ENCODE data around the gene GHR. TPM values are rescaled to one million over a fixed set of nuclear protein-coding genes. Genes with fewer than 3 reads are reported as not detected.

GHR gene
- total RNA-seq, 2 donors from 2014 or later = 0.27 to 1.2 TPM

GRCh38 chr5:42399702-42400101 lies 23.5 kb upstream of the GHR start:
- Mint-ChIP-seq H3K4me3 (no peak overlapping the region), H3K4me1 (no peaks in the 10 kb centered on the region), H3K36me3 (ENCODE audit: low read depth) (no peaks in the 10 kb centered on the region), H3K9me3 (peaks cover 6% of the 10 kb centered on the region), H3K27me3 (ENCODE audit: insufficient read depth) (no peaks in the 10 kb centered on the region), H3K27ac (no peak overlapping the region)
- WGBS, 2 experiments (ENCODE audit: insufficient coverage in 1 of 2, insufficient read length in 1 of 2) = 97% methylated on average over 2 of the region's 2 CpGs; no CpG with 5 or more reads in 1 of the 2 experiments
- no peak for TF ChIP-seq CTCF (conservative IDR thresholded peaks at IDR 0.05)
- Histone ChIP-seq H3K27me3 (ENCODE audit: control insufficient read depth, insufficient read depth, low read length, poor library complexity, severe bottlenecking) (no peaks in the 10 kb centered on the region), H3K9me3 (ENCODE audit: control insufficient read depth, low read length) (no peaks in the 10 kb centered on the region), H3K27ac (ENCODE audit: low read depth, low read length) (no peak overlapping the region), H3K4me3 (ENCODE audit: low read length) (no peak overlapping the region), H3K36me3 (ENCODE audit: control insufficient read depth, insufficient read depth, low read length) (no peaks in the 10 kb centered on the region), H3K9ac (ENCODE audit: extremely low read depth, low read length, poor library complexity, severe bottlenecking) (no peak overlapping the region), H3K4me1 (ENCODE audit: control insufficient read depth, insufficient read depth, low read length) (no peaks in the 10 kb centered on the region)
- DNase-seq = no peak

GRCh38 chr5:42400474-42400873 lies 22.8 kb upstream of the GHR start:
- no peak overlapping the region for H3K9ac ChIP-seq (ENCODE audit: extremely low read depth, low read length, poor library complexity, severe bottlenecking)
- H3K4me3 ChIP-seq (ENCODE audit: low read length) = no peak overlapping the region
- H3K27me3 Mint-ChIP-seq (ENCODE audit: insufficient read depth) = no peaks in the 10 kb centered on the region
- H3K4me1 Mint-ChIP-seq = no peaks in the 10 kb centered on the region
- no peaks in the 10 kb centered on the region for H3K27me3 ChIP-seq (ENCODE audit: control insufficient read depth, insufficient read depth, low read length, poor library complexity, severe bottlenecking)
- H3K4me3 Mint-ChIP-seq = no peak overlapping the region
- no peak for TF ChIP-seq CTCF (conservative IDR thresholded peaks at IDR 0.05)
- no peaks in the 10 kb centered on the region for H3K9me3 ChIP-seq (ENCODE audit: control insufficient read depth, low read length)
- no peaks in the 10 kb centered on the region for H3K36me3 Mint-ChIP-seq (ENCODE audit: low read depth)
- WGBS, 2 experiments (ENCODE audit: insufficient coverage in 1 of 2, insufficient read length in 1 of 2) = 87 to 89% methylated on average over 2 to 3 of the region's 3 CpGs
- no peaks in the 10 kb centered on the region for H3K4me1 ChIP-seq (ENCODE audit: control insufficient read depth, insufficient read depth, low read length)
- no peak for DNase-seq
- peaks cover 3% of the 10 kb centered on the region for H3K9me3 Mint-ChIP-seq
- H3K27ac ChIP-seq (ENCODE audit: low read depth, low read length) = no peak overlapping the region
- H3K36me3 ChIP-seq (ENCODE audit: control insufficient read depth, insufficient read depth, low read length) = no peaks in the 10 kb centered on the region
- no peak overlapping the region for H3K27ac Mint-ChIP-seq

- no peaks in the 10 kb centered on the region for H3K36me3 Mint-ChIP-seq (ENCODE audit: low read depth)
- Histone ChIP-seq H3K36me3 (ENCODE audit: control insufficient read depth, insufficient read depth, low read length) (no peaks in the 10 kb centered on the region), H3K4me3 (ENCODE audit: low read length) (no peak overlapping the region), H3K9ac (ENCODE audit: extremely low read depth, low read length, poor library complexity, severe bottlenecking) (no peak overlapping the region), H3K9me3 (ENCODE audit: control insufficient read depth, low read length) (no peaks in the 10 kb centered on the region), H3K4me1 (ENCODE audit: control insufficient read depth, insufficient read depth, low read length) (no peaks in the 10 kb centered on the region), H3K27ac (ENCODE audit: low read depth, low read length) (no peak overlapping the region), H3K27me3 (ENCODE audit: control insufficient read depth, insufficient read depth, low read length, poor library complexity, severe bottlenecking) (no peaks in the 10 kb centered on the region)
- H3K4me3 Mint-ChIP-seq = no peak overlapping the region
- DNase-seq = no peak
- H3K9me3 Mint-ChIP-seq = no peaks in the 10 kb centered on the region
- no peak overlapping the region for H3K27ac Mint-ChIP-seq
- 86 to 95% methylated on average over 2 of the region's 2 CpGs for WGBS, 2 experiments (ENCODE audit: insufficient coverage in 1 of 2, insufficient read length in 1 of 2)
- H3K27me3 Mint-ChIP-seq (ENCODE audit: insufficient read depth) = no peaks in the 10 kb centered on the region
- H3K4me1 Mint-ChIP-seq = no peaks in the 10 kb centered on the region
- TF ChIP-seq CTCF (conservative IDR thresholded peaks at IDR 0.05) = no peak
These were observed 20.0 kb upstream of the GHR start for GRCh38 chr5:42403236-42403635.
